G401 (cell line): Measurements from ENCODE around the gene ACAD10. TPM values are rescaled to one million over a fixed set of nuclear protein-coding genes. Genes with fewer than 3 reads are reported as not detected.

Experiments used
- DNase-seq: peaks from one replicate; pipeline ENCODE4 v3.0.0-alpha.2; 2015; ENCODE audit warnings: low spot score
- in situ Hi-C: cut with HindIII; loops from 2 replicates; pipeline ENCODE4 v1.10.0; 2016; ENCODE audit warnings: low sequenced_read_pairs, mixed read lengths
- total RNA-seq: library from RNA; depleted of rRNA; stranded (reverse); fragments of >200 nt; shearing (Covaris generic); gene quantifications from 2 replicates; pipeline ENCODE4 v1.2.3, GENCODE V29; 2014; rRNA removed

ACAD10 gene
- total RNA-seq, 1 experiment from 2014 or later: 39.2 TPM

- in situ Hi-C loops: no loop called here
These were observed 107.0 kb downstream of the ACAD10 start for GRCh38 chr12:111792856-111793235.

GRCh38 chr12:111798182-111798581, 112.3 kb downstream of the ACAD10 start:
- in situ Hi-C loops: no loop called here
- DNase-seq: no peak

More at GRCh38 chr12:111792856-111793235, 107.0 kb downstream of the ACAD10 start:
- DNase-seq: no peak

- in situ Hi-C loops: loop anchor here (10.0 kb wide), 1 partner anchor 105 kb away; no protein-coding TSS in a partner anchor
- no peak for DNase-seq
These were observed 113.9 kb downstream of the ACAD10 start for GRCh38 chr12:111799758-111800157.

GRCh38 chr12:111803038-111803626, 117.3 kb downstream of the ACAD10 start:
- DNase-seq: no peak
- in situ Hi-C loops: loop anchor here (10.0 kb wide), 1 partner anchor 108 kb away; no protein-coding TSS in a partner anchor

- in situ Hi-C loops: loop anchor here (10.0 kb wide), 1 partner anchor 109 kb away; no protein-coding TSS in a partner anchor
- no peak for DNase-seq
These were observed 118.0 kb downstream of the ACAD10 start for GRCh38 chr12:111803851-111804250.

- in situ Hi-C loops: loop anchor here (10.0 kb wide), 1 partner anchor 112 kb away; no protein-coding TSS in a partner anchor
- no peak for DNase-seq
These were observed 120.5 kb downstream of the ACAD10 start for GRCh38 chr12:111806304-111806703.

Other genes starting within 250 kb of the ACAD10 start
- 11.3 and 22.7 TPM in 2 replicates for gene ATXN2, start 86.7 kb upstream of the ACAD10 start, total RNA-seq
- gene BRAP, start 97 bp upstream of the ACAD10 start, total RNA-seq: 15.8 and 17.0 TPM in 2 replicates
- 60.5 and 73.9 TPM in 2 replicates for gene ALDH2, start 80.9 kb downstream of the ACAD10 start, total RNA-seq
- gene MAPKAPK5, start 156.2 kb downstream of the ACAD10 start, total RNA-seq: 87.2 and 94.3 TPM in 2 replicates